HL-60 (cell line): ENCODE measurements around the gene CELSR2.

Source experiments
- CTCF ChIP-seq: IDR thresholded peaks from one replicate; pipeline ENCODE4 v1.5.1; 2011; ENCODE audit warnings: low read length, control low read depth, inconsistent platforms; ENCODE audit not compliant: insufficient read depth
- GABPA ChIP-seq: IDR thresholded peaks from 2 replicates; pipeline ENCODE4 v1.6.1; 2012; ENCODE audit warnings: low read depth
- POLR2AphosphoS5 ChIP-seq: IDR thresholded peaks from 2 replicates; pipeline ENCODE4 v1.6.1; 2012; ENCODE audit warnings: low read depth
- REST ChIP-seq: IDR thresholded peaks from 2 replicates; pipeline ENCODE4 v1.6.1; 2012; ENCODE audit warnings: low read depth; ENCODE audit not compliant: insufficient replicate concordance
- SPI1 ChIP-seq: IDR thresholded peaks from 2 replicates; pipeline ENCODE4 v1.6.1; 2012; ENCODE audit warnings: low read depth, mild to moderate bottlenecking, borderline replicate concordance

DNA sequence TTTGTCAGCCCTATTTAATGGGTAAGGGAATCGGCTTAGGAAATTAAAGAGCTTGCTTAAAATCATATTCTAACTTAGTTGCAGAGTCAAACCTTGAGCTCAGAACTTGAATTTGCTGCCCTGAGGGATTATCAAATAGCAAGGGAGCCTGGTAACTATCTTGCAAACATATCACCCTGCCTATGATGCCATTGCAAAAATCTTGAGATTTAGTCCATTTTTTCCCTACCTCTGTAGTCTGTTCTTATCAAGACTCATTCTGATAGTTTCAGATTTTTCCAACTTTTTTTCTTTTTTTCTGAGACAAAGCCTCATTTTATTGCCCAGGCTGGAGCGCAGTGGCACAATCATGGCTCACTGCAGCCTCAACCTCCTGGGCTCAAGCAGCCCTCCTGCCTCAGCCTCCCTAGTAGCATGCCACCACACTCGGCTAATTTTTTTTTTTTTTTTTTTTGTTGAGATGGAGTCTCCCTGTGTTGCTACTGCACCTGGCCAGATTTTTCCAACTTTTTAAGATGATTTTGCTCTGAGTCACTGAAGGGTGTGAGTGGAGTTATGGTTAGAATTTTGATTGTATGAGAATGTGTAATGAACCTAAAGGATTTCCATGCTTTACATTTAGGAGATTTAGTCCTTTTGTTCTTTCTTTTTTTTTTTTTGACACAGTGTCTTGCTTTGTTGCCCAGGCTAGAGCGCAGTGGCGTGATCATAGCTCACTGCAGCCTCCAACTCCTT lies 23.5 kb upstream of the CELSR2 start:
- TF ChIP-seq CTCF (no peak), POLR2AphosphoS5 (no peak), REST (no peak), SPI1 (no peak), GABPA (no peak)
